Measurements from ENCODE around the gene MATCAP1. TPM values are rescaled to one million over a fixed set of nuclear protein-coding genes. Genes with fewer than 3 reads are reported as not detected.
A peak's percentile ranks its signal among the peaks of the same experiment; 100 is the strongest.

The MATCAP1 gene
- total and polyA plus RNA-seq, 10 of the 15 experiments (the other 5 are each of a cell fraction or from before 2014, with no cell fraction given) = 2.8 to 25.8 (median 8.6) TPM

- peak; percentile 81 for ATAC-seq
- TF ChIP-seq NFYA (IDR thresholded peaks at IDR 0.05; ENCODE audit: borderline replicate concordance, low read depth, low read length) = no peak
- no peak for TF ChIP-seq EED (IDR thresholded peaks at IDR 0.05; ENCODE audit: low read depth)
- TF ChIP-seq POLR2A (IDR thresholded peaks at IDR 0.05; ENCODE audit: low read depth, low read length) = peak; percentile 52; the same call in 1 of the 2 replicates
- TF ChIP-seq MLLT1 (IDR thresholded peaks at IDR 0.05) = no peak
- peak in 1 of 2 experiments; percentile 28; a peak in 2 of 4 replicates for TF ChIP-seq BHLHE40 (IDR thresholded peaks at IDR 0.05; ENCODE audit: borderline replicate concordance in 1 of 2, low read depth in 2 of 2, low read length in 1 of 2)
- no peak for TF ChIP-seq ZNF24 (IDR thresholded peaks at IDR 0.05)
- TF ChIP-seq RELA (IDR thresholded peaks at IDR 0.05; ENCODE audit: borderline replicate concordance, partially characterized antibody) = no peak
- TF ChIP-seq CTCF (IDR thresholded peaks at IDR 0.05 in 2 of 3, conservative IDR thresholded peaks at IDR 0.05 in 1 of 3; ENCODE audit: control insufficient read depth in 2 of 3, extremely low read depth in 1 of 3, insufficient read depth in 1 of 3, low read depth in 3 of 3, low read length in 3 of 3) = peak; percentile 39 to 64 (median 59); a peak in 5 of 6 replicates
- TF ChIP-seq YBX1 (IDR thresholded peaks at IDR 0.05) = no peak
- Histone ChIP-seq H3K9me3 (replicated peaks; ENCODE audit: control insufficient read depth, insufficient read depth, low read length) (no peaks in the 10 kb centered on the region), H3K79me2 (ENCODE audit: control insufficient read depth, insufficient read depth, low read length) (peaks cover 10% of the 10 kb centered on the region), H3K4me2 (ENCODE audit: control insufficient read depth, insufficient read depth) (no peak overlapping the region), H3K27ac (ENCODE audit: control insufficient read depth, insufficient read depth) (no peak overlapping the region), H3K36me3 (ENCODE audit: control insufficient read depth in 2 of 2, insufficient read depth in 2 of 2, low read length in 1 of 2) (peaks cover 22 to 52% of the 10 kb centered on the region in 2 experiments), H3K4me3 (no peak overlapping the region), H3K4me1 (ENCODE audit: control insufficient read depth, insufficient read depth, low read length) (peaks cover 4% of the 10 kb centered on the region; the same call in 1 of the 2 replicates), H3K9ac (ENCODE audit: control insufficient read depth, insufficient read depth, low read length) (no peak overlapping the region), H2AFZ (ENCODE audit: control insufficient read depth, low read depth, low read length) (no peak overlapping the region), H4K20me1 (ENCODE audit: control insufficient read depth, insufficient read depth) (peaks cover 7% of the 10 kb centered on the region), H3K27me3 (replicated peaks in 1 of 2; ENCODE audit: control insufficient read depth in 2 of 2, insufficient read depth in 2 of 2, low read length in 1 of 2) (no peaks in the 10 kb centered on the region)
- SMC1A ChIA-PET (ENCODE audit: uncharacterized antibody, unreplicated experiment) = interaction anchor here (1.2 kb wide), 2 partner anchors 16 to 28 kb away, joined by 3 to 4 read pairs; partner anchors contain the start of gene TMEM208
- no TSS peak for BruUV-seq (replicated peaks)
- no peak for FAIRE-seq
- POLR2A ChIA-PET = interaction anchor here (1.0 kb wide), 1 partner anchor 8 kb away, joined by 3 read pairs; no protein-coding TSS in a partner anchor
- DNase-seq (ENCODE audit: low read depth, low spot score) = no peak
- intact Hi-C loops (cut with micrococcal nuclease; ENCODE audit: unreplicated experiment) = no loop called here
- 81% methylated on average over 12 of the region's 12 CpGs for WGBS (ENCODE audit: insufficient coverage, insufficient replicate concordance, low lambda C conversion rate, missing lambda C conversion rate)
- in situ Hi-C loops (cut with MboI) = no loop called here
- CTCF ChIA-PET = interaction anchor here (0.7 to 2.0 kb wide), 14 partner anchors 9 to 245 kb away, joined by 3 to 13 read pairs (median 4); partner anchors contain the start of genes FHOD1 and TMEM208
- RAD21 ChIA-PET (ENCODE audit: unreplicated experiment) = interaction anchor here (1.1 to 1.3 kb wide), 2 partner anchors 29 to 48 kb away, joined by 3 read pairs; partner anchors contain the start of gene FHOD1
Observed at GRCh38 chr16:67198238-67198734, 14.5 kb upstream of the MATCAP1 start.
